Liver (tissue), 9 donors: ENCODE measurements around the gene PGC. TPM values are rescaled to one million over a fixed set of nuclear protein-coding genes. Genes with fewer than 3 reads are reported as not detected.

Experiments used
- DNase-seq: peaks from one replicate; pipeline ENCODE4 v3.0.0-alpha.2; 2017; ENCODE audit warnings: low spot score
- H3K27ac ChIP-seq, 2 donors: one replicate each; pipeline ENCODE4 v1.7.0; 2013; ENCODE audit warnings: inconsistent platforms in 2 of 2, low read length in 2 of 2, control low read depth in 1 of 2, low read depth in 1 of 2, mild to moderate bottlenecking in 1 of 2
- H3K27me3 ChIP-seq, 4 donors: one replicate each; pipeline versions ENCODE4 v1.6.1 to v1.7.0; 2013; ENCODE audit warnings: low read length in 3 of 4, inconsistent platforms in 1 of 4, mild to moderate bottlenecking in 1 of 4, moderate library complexity in 1 of 4; ENCODE audit not compliant: control insufficient read depth in 4 of 4, insufficient read depth in 4 of 4
- H3K36me3 ChIP-seq, 4 donors: one replicate each; pipeline versions ENCODE4 v1.6.1 to v1.7.0; 2013; ENCODE audit warnings: low read length in 3 of 4, mild to moderate bottlenecking in 3 of 4, low read depth in 1 of 4, moderate library complexity in 1 of 4; ENCODE audit not compliant: control insufficient read depth in 4 of 4, insufficient read depth in 3 of 4
- H3K4me1 ChIP-seq, 4 donors: one replicate each; pipeline versions ENCODE4 v1.6.1 to v1.7.0; 2013; ENCODE audit warnings: low read length in 3 of 4, mild to moderate bottlenecking in 3 of 4, moderate library complexity in 1 of 4; ENCODE audit not compliant: control insufficient read depth in 4 of 4, insufficient read depth in 4 of 4
- H3K4me3 ChIP-seq, 3 donors: one replicate each; pipeline versions ENCODE4 v1.6.1 to v1.7.0; 2013; ENCODE audit warnings: low read length in 3 of 3, control low read depth in 1 of 3, low read depth in 1 of 3, mild to moderate bottlenecking in 1 of 3
- H3K9ac ChIP-seq, 2 donors: one replicate each; pipeline ENCODE4 v1.7.0; 2013; ENCODE audit warnings: low read length in 2 of 2, mild to moderate bottlenecking in 2 of 2, moderate library complexity in 2 of 2, control low read depth in 1 of 2, low read depth in 1 of 2
- H3K9me3 ChIP-seq, 4 donors: one replicate each; pipeline versions ENCODE4 v1.6.1 to v1.7.0; 2013; ENCODE audit warnings: low read length in 3 of 4; ENCODE audit not compliant: control insufficient read depth in 4 of 4
- EGR1 ChIP-seq, 2 donors: IDR thresholded peaks; 2 replicates each; pipeline ENCODE4 v1.6.1; 2016 to 2018; ENCODE audit warnings: antibody characterized with exemption in 2 of 2, low read depth in 2 of 2
- FOXA1 ChIP-seq: IDR thresholded peaks from 2 replicates; pipeline ENCODE4 v1.6.1; 2016; ENCODE audit warnings: antibody characterized with exemption
- HNF4G ChIP-seq: IDR thresholded peaks from 2 replicates; pipeline ENCODE4 v1.6.1; 2016; ENCODE audit warnings: antibody characterized with exemption
- JUND ChIP-seq, 2 donors: IDR thresholded peaks; 2 replicates each; pipeline ENCODE4 v1.6.1; 2016; ENCODE audit warnings: antibody characterized with exemption in 2 of 2
- NR2F2 ChIP-seq: IDR thresholded peaks from 2 replicates; pipeline ENCODE4 v1.6.1; 2016; ENCODE audit warnings: antibody characterized with exemption
- RAD21 ChIP-seq, 2 donors: IDR thresholded peaks; 2 replicates each; pipeline ENCODE4 v1.6.1; 2016; ENCODE audit warnings: antibody characterized with exemption in 2 of 2, mild to moderate bottlenecking in 2 of 2
- RXRA ChIP-seq, 2 donors: IDR thresholded peaks; 2 replicates each; pipeline ENCODE4 v1.6.1; 2017 to 2018; ENCODE audit warnings: antibody characterized with exemption in 2 of 2, mild to moderate bottlenecking in 1 of 2
- TAF1 ChIP-seq: conservative IDR thresholded peaks from 2 replicates; pipeline ENCODE4 v1.6.1; 2016; ENCODE audit warnings: antibody characterized with exemption, mild to moderate bottlenecking
- YY1 ChIP-seq: IDR thresholded peaks from 2 replicates; pipeline ENCODE4 v1.6.1; 2016; ENCODE audit warnings: antibody characterized with exemption, mild to moderate bottlenecking
- WGBS: extraction: QIAGEN DNeasy Blood & Tissue Kit; methylation state at CpG from one replicate; pipeline ENCODE4 v1.1.7; 2013; 5-methylcytosine and 5-hydroxymethylcytosine counted together
- polyA plus RNA-seq, 2 donors: library from polyadenylated mRNA; stranded (reverse) in 1 of 2; unstranded in 1 of 2; fragments of 200-250 nt in 1 of 2; fragments of >200 nt in 1 of 2; fragmentation: Nextera tagmentation in 1 of 2; extraction: Ambion mirVana in 1 of 2; gene quantifications; one replicate each; pipeline versions ENCODE4 v1.2.1 to v1.2.3, GENCODE V29; 2013 to 2015
- total RNA-seq, 2 donors: library from RNA; depleted of rRNA; stranded (reverse); fragments of >200 nt; gene quantifications; one replicate each; pipeline ENCODE4 v1.2.3, GENCODE V29; 2014
- TF ChIP-seq, protein P1 (sequence below): IDR thresholded peaks from 2 replicates; pipeline ENCODE4 v1.6.1; 2016; ENCODE audit warnings: antibody characterized with exemption
- TF ChIP-seq, protein P2 (sequence below): fragments of 150-350 bp; IDR thresholded peaks from 2 replicates; pipeline ENCODE4 v1.5.1; 2017; ENCODE audit warnings: improper control_type of control experiment, low read depth, low read length; ENCODE audit not compliant: missing input control
- TF ChIP-seq, protein P3 (sequence below): IDR thresholded peaks from 2 replicates; pipeline ENCODE4 v1.6.1; 2016; ENCODE audit warnings: antibody characterized with exemption, mild to moderate bottlenecking
- TF ChIP-seq, protein P4 (sequence below): IDR thresholded peaks from 2 replicates; pipeline ENCODE4 v1.6.1; 2016; ENCODE audit warnings: antibody characterized with exemption
- donor health status: healthy.
- donor health status: healthy.
- donor health status: healthy.
- donor health status: healthy.
- donor health status: healthy.

The PGC gene
- total and polyA plus RNA-seq, 4 donors = 0.05 to 0.18 TPM; not detected in 2

DNA sequence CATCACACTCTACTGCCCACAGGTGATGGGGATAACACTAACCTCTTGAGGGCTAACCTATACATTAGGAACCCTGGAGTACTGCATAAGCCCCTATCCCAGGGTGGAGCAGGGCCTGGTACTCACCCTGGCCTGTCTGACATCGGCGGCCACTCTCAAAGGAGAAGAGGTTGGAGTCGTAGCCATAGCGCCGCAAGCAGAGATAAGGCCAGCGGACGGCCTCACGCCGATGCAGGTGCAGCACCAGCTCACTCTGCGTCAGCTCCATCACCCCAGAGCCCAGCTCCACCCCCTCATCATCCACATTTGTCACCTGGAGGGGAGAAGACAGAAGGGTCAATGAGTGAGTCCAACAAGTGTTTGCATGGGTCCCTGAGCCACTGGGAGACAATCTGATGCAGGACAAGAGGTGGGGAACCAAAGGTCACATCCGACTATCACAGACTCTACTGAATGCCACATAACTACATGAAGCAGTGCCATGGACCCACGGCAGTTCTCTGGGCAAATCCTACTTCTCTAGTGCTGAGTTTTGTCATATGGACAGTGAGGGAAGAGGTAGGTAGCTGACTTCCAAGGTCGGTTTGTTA, 28.2 kb upstream of the PGC start:
- Histone ChIP-seq H3K9ac (no peak overlapping the region), H3K9me3 (no peaks in the 10 kb centered on the region), H3K36me3 (peaks cover 11 to 38% (median 22%) of the 10 kb centered on the region in 4 donors), H3K4me1 (peaks cover 2 to 9% (median 8%) of the 10 kb centered on the region in 4 donors), H3K27ac (no peak overlapping the region), H3K4me3 (no peak overlapping the region), H3K27me3 (no peaks in the 10 kb centered on the region)
- 91% methylated on average over 13 of the region's 13 CpGs for WGBS
- TF ChIP-seq, protein P1, sequence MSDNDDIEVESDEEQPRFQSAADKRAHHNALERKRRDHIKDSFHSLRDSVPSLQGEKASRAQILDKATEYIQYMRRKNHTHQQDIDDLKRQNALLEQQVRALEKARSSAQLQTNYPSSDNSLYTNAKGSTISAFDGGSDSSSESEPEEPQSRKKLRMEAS = no peak
- TF ChIP-seq HNF4G (no peak), FOXA1 (no peak), RAD21 (IDR thresholded peaks at IDR 0.05) (no peak), NR2F2 (no peak), TAF1 (no peak), YY1 (no peak), RXRA (IDR thresholded peaks at IDR 0.05) (no peak), EGR1 (IDR thresholded peaks at IDR 0.05; ENCODE audit: low read depth in 2 of 2) (no peak)
- TF ChIP-seq, protein P2, sequence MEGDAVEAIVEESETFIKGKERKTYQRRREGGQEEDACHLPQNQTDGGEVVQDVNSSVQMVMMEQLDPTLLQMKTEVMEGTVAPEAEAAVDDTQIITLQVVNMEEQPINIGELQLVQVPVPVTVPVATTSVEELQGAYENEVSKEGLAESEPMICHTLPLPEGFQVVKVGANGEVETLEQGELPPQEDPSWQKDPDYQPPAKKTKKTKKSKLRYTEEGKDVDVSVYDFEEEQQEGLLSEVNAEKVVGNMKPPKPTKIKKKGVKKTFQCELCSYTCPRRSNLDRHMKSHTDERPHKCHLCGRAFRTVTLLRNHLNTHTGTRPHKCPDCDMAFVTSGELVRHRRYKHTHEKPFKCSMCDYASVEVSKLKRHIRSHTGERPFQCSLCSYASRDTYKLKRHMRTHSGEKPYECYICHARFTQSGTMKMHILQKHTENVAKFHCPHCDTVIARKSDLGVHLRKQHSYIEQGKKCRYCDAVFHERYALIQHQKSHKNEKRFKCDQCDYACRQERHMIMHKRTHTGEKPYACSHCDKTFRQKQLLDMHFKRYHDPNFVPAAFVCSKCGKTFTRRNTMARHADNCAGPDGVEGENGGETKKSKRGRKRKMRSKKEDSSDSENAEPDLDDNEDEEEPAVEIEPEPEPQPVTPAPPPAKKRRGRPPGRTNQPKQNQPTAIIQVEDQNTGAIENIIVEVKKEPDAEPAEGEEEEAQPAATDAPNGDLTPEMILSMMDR = no peak
- TF ChIP-seq, protein P3, sequence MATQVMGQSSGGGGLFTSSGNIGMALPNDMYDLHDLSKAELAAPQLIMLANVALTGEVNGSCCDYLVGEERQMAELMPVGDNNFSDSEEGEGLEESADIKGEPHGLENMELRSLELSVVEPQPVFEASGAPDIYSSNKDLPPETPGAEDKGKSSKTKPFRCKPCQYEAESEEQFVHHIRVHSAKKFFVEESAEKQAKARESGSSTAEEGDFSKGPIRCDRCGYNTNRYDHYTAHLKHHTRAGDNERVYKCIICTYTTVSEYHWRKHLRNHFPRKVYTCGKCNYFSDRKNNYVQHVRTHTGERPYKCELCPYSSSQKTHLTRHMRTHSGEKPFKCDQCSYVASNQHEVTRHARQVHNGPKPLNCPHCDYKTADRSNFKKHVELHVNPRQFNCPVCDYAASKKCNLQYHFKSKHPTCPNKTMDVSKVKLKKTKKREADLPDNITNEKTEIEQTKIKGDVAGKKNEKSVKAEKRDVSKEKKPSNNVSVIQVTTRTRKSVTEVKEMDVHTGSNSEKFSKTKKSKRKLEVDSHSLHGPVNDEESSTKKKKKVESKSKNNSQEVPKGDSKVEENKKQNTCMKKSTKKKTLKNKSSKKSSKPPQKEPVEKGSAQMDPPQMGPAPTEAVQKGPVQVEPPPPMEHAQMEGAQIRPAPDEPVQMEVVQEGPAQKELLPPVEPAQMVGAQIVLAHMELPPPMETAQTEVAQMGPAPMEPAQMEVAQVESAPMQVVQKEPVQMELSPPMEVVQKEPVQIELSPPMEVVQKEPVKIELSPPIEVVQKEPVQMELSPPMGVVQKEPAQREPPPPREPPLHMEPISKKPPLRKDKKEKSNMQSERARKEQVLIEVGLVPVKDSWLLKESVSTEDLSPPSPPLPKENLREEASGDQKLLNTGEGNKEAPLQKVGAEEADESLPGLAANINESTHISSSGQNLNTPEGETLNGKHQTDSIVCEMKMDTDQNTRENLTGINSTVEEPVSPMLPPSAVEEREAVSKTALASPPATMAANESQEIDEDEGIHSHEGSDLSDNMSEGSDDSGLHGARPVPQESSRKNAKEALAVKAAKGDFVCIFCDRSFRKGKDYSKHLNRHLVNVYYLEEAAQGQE = no peak
- no peak for DNase-seq

DNA sequence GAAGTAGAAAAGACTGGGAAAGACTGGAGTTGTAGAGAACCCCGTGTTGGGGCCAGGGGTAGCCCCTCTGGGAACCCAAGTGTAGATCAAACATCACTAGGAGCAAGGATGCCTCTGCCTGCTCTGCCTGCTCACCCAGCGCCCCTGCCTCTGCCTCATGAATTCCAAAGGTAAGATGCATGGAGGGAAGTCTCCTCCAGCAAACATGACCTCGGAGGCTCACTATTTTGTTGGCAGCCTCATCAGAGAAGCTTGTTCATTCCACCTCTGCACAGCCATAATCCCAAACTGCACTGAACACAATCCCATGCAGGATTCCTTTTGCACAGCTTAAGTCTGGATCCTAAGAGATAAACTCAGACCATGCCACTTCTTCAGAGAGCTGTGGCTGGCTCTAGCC, 27.6 kb upstream of the PGC start:
- DNase-seq = no peak
- Histone ChIP-seq H3K9me3 (no peaks in the 10 kb centered on the region), H3K36me3 (peaks cover 11 to 38% (median 22%) of the 10 kb centered on the region in 4 donors), H3K9ac (no peak overlapping the region), H3K27me3 (no peaks in the 10 kb centered on the region), H3K4me3 (no peak overlapping the region), H3K4me1 (peaks cover 2 to 9% (median 8%) of the 10 kb centered on the region in 4 donors), H3K27ac (no peak overlapping the region)
- no peak for TF ChIP-seq EGR1 (IDR thresholded peaks at IDR 0.05; ENCODE audit: low read depth in 2 of 2)
- TF ChIP-seq, protein P2 = no peak
- no peak for TF ChIP-seq TAF1
- no peak for TF ChIP-seq FOXA1
- TF ChIP-seq HNF4G = no peak
- TF ChIP-seq, protein P4, sequence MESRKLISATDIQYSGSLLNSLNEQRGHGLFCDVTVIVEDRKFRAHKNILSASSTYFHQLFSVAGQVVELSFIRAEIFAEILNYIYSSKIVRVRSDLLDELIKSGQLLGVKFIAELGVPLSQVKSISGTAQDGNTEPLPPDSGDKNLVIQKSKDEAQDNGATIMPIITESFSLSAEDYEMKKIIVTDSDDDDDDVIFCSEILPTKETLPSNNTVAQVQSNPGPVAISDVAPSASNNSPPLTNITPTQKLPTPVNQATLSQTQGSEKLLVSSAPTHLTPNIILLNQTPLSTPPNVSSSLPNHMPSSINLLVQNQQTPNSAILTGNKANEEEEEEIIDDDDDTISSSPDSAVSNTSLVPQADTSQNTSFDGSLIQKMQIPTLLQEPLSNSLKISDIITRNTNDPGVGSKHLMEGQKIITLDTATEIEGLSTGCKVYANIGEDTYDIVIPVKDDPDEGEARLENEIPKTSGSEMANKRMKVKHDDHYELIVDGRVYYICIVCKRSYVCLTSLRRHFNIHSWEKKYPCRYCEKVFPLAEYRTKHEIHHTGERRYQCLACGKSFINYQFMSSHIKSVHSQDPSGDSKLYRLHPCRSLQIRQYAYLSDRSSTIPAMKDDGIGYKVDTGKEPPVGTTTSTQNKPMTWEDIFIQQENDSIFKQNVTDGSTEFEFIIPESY = no peak
- no peak for TF ChIP-seq JUND (IDR thresholded peaks at IDR 0.05)
- no peak for TF ChIP-seq YY1
- WGBS = 93% methylated on average over 3 of the region's 3 CpGs
